ENCODE data around the gene ITGAD. TPM values are rescaled to one million over a fixed set of nuclear protein-coding genes. Genes with fewer than 3 reads are reported as not detected.

ITGAD gene
- total and polyA plus RNA-seq, 2 of the 4 experiments (the other 2 are of a cell fraction), result not detected

GRCh38 chr16:31357324-31358109, 35.6 kb upstream of the ITGAD start:
- Histone ChIP-seq H4K20me1 (ENCODE audit: insufficient read depth, low read length) (no peaks in the 10 kb centered on the region), H2BK5ac (ENCODE audit: low read depth, low read length, poor library complexity, severe bottlenecking) (no peak overlapping the region), H3K9me1 (ENCODE audit: insufficient read depth, low read length) (no peaks in the 10 kb centered on the region), H3K27me3 (ENCODE audit: control insufficient read depth, insufficient read depth, low read length) (peaks cover 2% of the 10 kb centered on the region; the same call in 1 of the 2 replicates), H3K4me3 (ENCODE audit: insufficient read depth, low read depth, low read length) (no peak overlapping the region), H4K91ac (ENCODE audit: insufficient read depth, low read depth, low read length) (no peak overlapping the region), H2AK5ac (ENCODE audit: low read depth, low read length) (no peak overlapping the region), H3K4ac (ENCODE audit: low read depth, low read length) (no peak overlapping the region), H3K36me3 (ENCODE audit: control insufficient read depth, insufficient read depth, low read length) (no peaks in the 10 kb centered on the region), H3K14ac (replicated peaks; ENCODE audit: low read depth, low read length) (no peak overlapping the region), H3K18ac (ENCODE audit: low read depth, low read length) (no peak overlapping the region), H3K4me2 (ENCODE audit: low read depth, low read length) (no peak overlapping the region), H2BK15ac (ENCODE audit: low read depth, low read length) (no peak overlapping the region), H2BK120ac (ENCODE audit: low read depth, low read length) (no peak overlapping the region), H3K23ac (ENCODE audit: low read depth, low read length) (no peak overlapping the region), H3K56ac (ENCODE audit: extremely low read depth, insufficient read depth, low read length) (no peak overlapping the region), H2AK9ac (replicated peaks; ENCODE audit: low read depth, low read length, poor library complexity) (no peak overlapping the region), H3K4me1 (ENCODE audit: control insufficient read depth, insufficient read depth, low read length) (no peaks in the 10 kb centered on the region), H3K9me3 (ENCODE audit: control insufficient read depth, insufficient read depth, low read length) (no peaks in the 10 kb centered on the region), H4K8ac (ENCODE audit: low read depth in 2 of 2, low read length in 2 of 2) (no peak overlapping the region), H2BK20ac (ENCODE audit: low read depth, low read length) (no peak overlapping the region), H4K5ac (ENCODE audit: low read depth, low read length) (no peak overlapping the region), H3K9ac (ENCODE audit: low read depth, low read length) (no peak overlapping the region), H3K79me1 (ENCODE audit: low read depth in 1 of 2, low read length in 2 of 2) (no peaks in the 10 kb centered on the region), H3K27ac (ENCODE audit: insufficient read depth, low read length) (no peak overlapping the region), H2AFZ (replicated peaks; ENCODE audit: low read length, poor library complexity) (no peak overlapping the region)
- in situ Hi-C loops (cut with MboI; ENCODE audit: low sequenced_read_pairs), result no loop called here
- 80% methylated on average over 10 of the region's 18 CpGs; no CpG with 5 or more reads in 1 of the 2 experiments for WGBS, 2 experiments (ENCODE audit: extremely low coverage in 2 of 2, insufficient read length in 1 of 2)
- TF ChIP-seq USF2 (IDR thresholded peaks at IDR 0.05; ENCODE audit: low read depth, low read length), result no peak
- no peak for TF ChIP-seq CTCF (conservative IDR thresholded peaks at IDR 0.05; ENCODE audit: low read depth, low read length)
- TF ChIP-seq SMC3 (IDR thresholded peaks at IDR 0.05; ENCODE audit: low read depth, low read length), result no peak
- TF ChIP-seq MXI1 (IDR thresholded peaks at IDR 0.05; ENCODE audit: borderline replicate concordance, low read depth, low read length), result no peak
- TF ChIP-seq RCOR1 (IDR thresholded peaks at IDR 0.05; ENCODE audit: insufficient replicate concordance, low read length), result no peak
- no peak for TF ChIP-seq CEBPB (IDR thresholded peaks at IDR 0.05; ENCODE audit: low read depth, low read length)
- TF ChIP-seq MAFK (IDR thresholded peaks at IDR 0.05; ENCODE audit: low read depth, low read length), result no peak
- no peak for TF ChIP-seq RFX5 (IDR thresholded peaks at IDR 0.05; ENCODE audit: low read depth, low read length)
- no peak for TF ChIP-seq CHD1 (IDR thresholded peaks at IDR 0.05; ENCODE audit: low read depth, low read length)
- TF ChIP-seq POLR2A (IDR thresholded peaks at IDR 0.05; ENCODE audit: low read depth, low read length), result no peak
- no peak for ATAC-seq (ENCODE audit: low read depth)
- dilution Hi-C loops (cut with HindIII; ENCODE audit: low sequenced_read_pairs, unreplicated experiment), result no loop called here
- BruUV-seq (replicated peaks), result no TSS peak
- ChIA-PET POLR2A (ENCODE audit: unreplicated experiment) (no interaction called here), CTCF (no interaction called here)
- no peak for DNase-seq
- intact Hi-C loops (cut with micrococcal nuclease), result no loop called here
